Measurements from ENCODE around the gene B9D1.

B9D1 gene

GRCh38 chr17:19386051-19386929, 23.8 kb upstream of the B9D1 start:
- Histone ChIP-seq H3K36me3 (ENCODE audit: insufficient read depth, low read length) (peaks cover 36% of the 10 kb centered on the region), H3K4me1 (ENCODE audit: insufficient read depth, low read length) (peaks cover 17% of the 10 kb centered on the region), H3K9me3 (ENCODE audit: low read length) (no peaks in the 10 kb centered on the region), H2AFZ (ENCODE audit: low read depth, low read length) (no peak overlapping the region), H3K4me3 (ENCODE audit: low read length) (no peak overlapping the region), H3K27me3 (ENCODE audit: insufficient read depth, low read length) (peaks cover 3% of the 10 kb centered on the region)

GRCh38 chr17:19385521-19385983, 23.0 kb upstream of the B9D1 start:
- peaks cover 3% of the 10 kb centered on the region for H3K27me3 ChIP-seq (ENCODE audit: insufficient read depth, low read length)
- peaks cover 44% of the 10 kb centered on the region for H3K36me3 ChIP-seq (ENCODE audit: insufficient read depth, low read length)
- no peak overlapping the region for H3K4me3 ChIP-seq (ENCODE audit: low read length)
- no peak overlapping the region for H2AFZ ChIP-seq (ENCODE audit: low read depth, low read length)
- peaks cover 17% of the 10 kb centered on the region for H3K4me1 ChIP-seq (ENCODE audit: insufficient read depth, low read length)
- H3K9me3 ChIP-seq (ENCODE audit: low read length): no peaks in the 10 kb centered on the region

- Histone ChIP-seq H3K4me1 (ENCODE audit: insufficient read depth, low read length) (peaks cover 17% of the 10 kb centered on the region), H3K4me3 (ENCODE audit: low read length) (no peak overlapping the region)
These were observed 22.3 kb upstream of the B9D1 start for GRCh38 chr17:19384723-19385391.

DNA sequence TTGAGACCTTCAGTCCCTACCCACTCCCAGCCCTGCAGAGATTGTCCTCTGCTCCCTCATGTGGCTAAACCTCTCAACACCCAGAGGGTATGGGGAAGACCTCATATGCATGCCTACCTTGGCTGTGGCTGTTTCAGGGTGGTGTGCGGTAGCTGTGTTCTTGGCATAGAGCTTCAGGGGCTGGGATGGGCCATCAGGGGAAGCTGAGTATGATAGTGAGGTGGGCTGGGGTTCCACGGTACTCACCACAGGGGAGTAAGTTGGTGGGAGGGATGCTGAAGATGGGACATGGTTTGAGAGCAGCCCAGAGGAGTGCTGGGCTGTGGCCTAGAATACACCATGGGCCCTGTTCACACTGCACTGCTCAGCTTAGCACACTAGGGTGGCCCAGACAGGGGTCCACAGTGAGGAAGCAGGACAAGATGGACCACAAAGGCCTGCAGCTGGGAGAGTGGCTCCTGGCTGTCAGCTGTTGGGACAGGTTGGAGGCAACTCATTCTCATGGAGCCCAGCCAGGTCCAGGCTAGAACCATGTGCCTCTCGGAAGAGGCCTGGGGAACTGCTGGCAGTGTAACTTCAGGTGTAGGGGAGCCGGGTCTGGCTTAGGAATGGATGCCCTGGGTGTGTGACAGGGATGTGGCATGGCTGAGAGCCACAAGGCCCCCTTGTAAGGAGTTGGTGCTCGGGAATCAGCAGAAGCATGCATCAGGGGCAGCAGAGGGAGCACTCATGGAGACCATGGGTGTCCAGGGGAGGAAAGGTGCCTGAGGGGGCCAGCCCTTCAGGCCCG, 21.4 kb upstream of the B9D1 start:
- Histone ChIP-seq H3K4me3 (ENCODE audit: low read length) (no peak overlapping the region), H2AFZ (ENCODE audit: low read depth, low read length) (no peak overlapping the region), H3K36me3 (ENCODE audit: insufficient read depth, low read length) (peaks cover 59% of the 10 kb centered on the region), H3K4me1 (ENCODE audit: insufficient read depth, low read length) (peaks cover 25% of the 10 kb centered on the region), H3K27me3 (ENCODE audit: insufficient read depth, low read length) (no peaks in the 10 kb centered on the region), H3K9me3 (ENCODE audit: low read length) (no peaks in the 10 kb centered on the region)

More at GRCh38 chr17:19384723-19385391, 22.3 kb upstream of the B9D1 start:
- peaks cover 51% of the 10 kb centered on the region for H3K36me3 ChIP-seq (ENCODE audit: insufficient read depth, low read length)
- no peak overlapping the region for H2AFZ ChIP-seq (ENCODE audit: low read depth, low read length)
- H3K9me3 ChIP-seq (ENCODE audit: low read length): no peaks in the 10 kb centered on the region
- H3K27me3 ChIP-seq (ENCODE audit: insufficient read depth, low read length): peaks cover 3% of the 10 kb centered on the region

GRCh38 chr17:19382531-19383444, 20.3 kb upstream of the B9D1 start:
- Histone ChIP-seq H3K4me1 (ENCODE audit: insufficient read depth, low read length) (peaks cover 25% of the 10 kb centered on the region), H3K36me3 (ENCODE audit: insufficient read depth, low read length) (peaks cover 59% of the 10 kb centered on the region), H3K4me3 (ENCODE audit: low read length) (no peak overlapping the region), H3K27me3 (ENCODE audit: insufficient read depth, low read length) (no peaks in the 10 kb centered on the region), H2AFZ (ENCODE audit: low read depth, low read length) (no peak overlapping the region), H3K9me3 (ENCODE audit: low read length) (no peaks in the 10 kb centered on the region)

GRCh38 chr17:19381741-19382444, 19.4 kb upstream of the B9D1 start:
- Histone ChIP-seq H3K27me3 (ENCODE audit: insufficient read depth, low read length) (no peaks in the 10 kb centered on the region), H3K4me1 (ENCODE audit: insufficient read depth, low read length) (peaks cover 23% of the 10 kb centered on the region), H3K9me3 (ENCODE audit: low read length) (no peaks in the 10 kb centered on the region), H3K4me3 (ENCODE audit: low read length) (no peak overlapping the region), H3K36me3 (ENCODE audit: insufficient read depth, low read length) (peaks cover 59% of the 10 kb centered on the region), H2AFZ (ENCODE audit: low read depth, low read length) (no peak overlapping the region)

GRCh38 chr17:19381361-19381740, 18.8 kb upstream of the B9D1 start:
- Histone ChIP-seq H3K9me3 (ENCODE audit: low read length) (no peaks in the 10 kb centered on the region), H3K36me3 (ENCODE audit: insufficient read depth, low read length) (peaks cover 59% of the 10 kb centered on the region)

DNA sequence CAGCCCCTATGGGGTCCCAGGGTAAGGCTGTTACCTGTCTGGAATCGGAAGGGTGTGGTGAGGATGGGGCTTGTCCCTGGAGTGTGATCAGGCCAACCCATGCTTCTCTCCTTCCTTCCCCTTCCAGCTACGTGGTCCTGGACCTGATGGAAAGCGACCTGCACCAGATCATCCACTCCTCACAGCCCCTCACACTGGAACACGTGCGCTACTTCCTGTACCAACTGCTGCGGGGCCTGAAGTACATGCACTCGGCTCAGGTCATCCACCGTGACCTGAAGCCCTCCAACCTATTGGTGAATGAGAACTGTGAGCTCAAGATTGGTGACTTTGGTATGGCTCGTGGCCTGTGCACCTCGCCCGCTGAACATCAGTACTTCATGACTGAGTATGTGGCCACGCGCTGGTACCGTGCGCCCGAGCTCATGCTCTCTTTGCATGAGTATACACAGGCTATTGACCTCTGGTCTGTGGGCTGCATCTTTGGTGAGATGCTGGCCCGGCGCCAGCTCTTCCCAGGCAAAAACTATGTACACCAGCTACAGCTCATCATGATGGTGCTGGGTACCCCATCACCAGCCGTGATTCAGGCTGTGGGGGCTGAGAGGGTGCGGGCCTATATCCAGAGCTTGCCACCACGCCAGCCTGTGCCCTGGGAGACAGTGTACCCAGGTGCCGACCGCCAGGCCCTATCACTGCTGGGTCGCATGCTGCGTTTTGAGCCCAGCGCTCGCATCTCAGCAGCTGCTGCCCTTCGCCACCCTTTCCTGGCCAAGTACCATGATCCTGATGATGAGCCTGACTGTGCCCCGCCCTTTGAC, 18.2 kb upstream of the B9D1 start:
- H3K4me1 ChIP-seq (ENCODE audit: insufficient read depth, low read length): peaks cover 16% of the 10 kb centered on the region
- no peaks in the 10 kb centered on the region for H3K9me3 ChIP-seq (ENCODE audit: low read length)
- no peak overlapping the region for H2AFZ ChIP-seq (ENCODE audit: low read depth, low read length)
- H3K27me3 ChIP-seq (ENCODE audit: insufficient read depth, low read length): no peaks in the 10 kb centered on the region
- H3K36me3 ChIP-seq (ENCODE audit: insufficient read depth, low read length): peaks cover 59% of the 10 kb centered on the region
- no peak overlapping the region for H3K4me3 ChIP-seq (ENCODE audit: low read length)

More at GRCh38 chr17:19381361-19381740, 18.8 kb upstream of the B9D1 start:
- H3K27me3 ChIP-seq (ENCODE audit: insufficient read depth, low read length): no peaks in the 10 kb centered on the region
- no peak overlapping the region for H2AFZ ChIP-seq (ENCODE audit: low read depth, low read length)
- no peak overlapping the region for H3K4me3 ChIP-seq (ENCODE audit: low read length)
- peaks cover 19% of the 10 kb centered on the region for H3K4me1 ChIP-seq (ENCODE audit: insufficient read depth, low read length)

GRCh38 chr17:19379361-19380065, 17.0 kb upstream of the B9D1 start:
- H3K36me3 ChIP-seq (ENCODE audit: insufficient read depth, low read length): peaks cover 51% of the 10 kb centered on the region
- H3K4me3 ChIP-seq (ENCODE audit: low read length): peak overlapping the region; percentile 72
- H3K9me3 ChIP-seq (ENCODE audit: low read length): no peaks in the 10 kb centered on the region
- H3K27me3 ChIP-seq (ENCODE audit: insufficient read depth, low read length): no peaks in the 10 kb centered on the region
- H3K4me1 ChIP-seq (ENCODE audit: insufficient read depth, low read length): peaks cover 16% of the 10 kb centered on the region
- H2AFZ ChIP-seq (ENCODE audit: low read depth, low read length): no peak overlapping the region

- peaks cover 43% of the 10 kb centered on the region for H3K36me3 ChIP-seq (ENCODE audit: insufficient read depth, low read length)
- no peaks in the 10 kb centered on the region for H3K9me3 ChIP-seq (ENCODE audit: low read length)
- peak within 1 kb of the TSS; percentile 55 for H2AFZ ChIP-seq (ENCODE audit: low read depth, low read length)
- no peaks in the 10 kb centered on the region for H3K27me3 ChIP-seq (ENCODE audit: insufficient read depth, low read length)
- peaks cover 19% of the 10 kb centered on the region for H3K4me1 ChIP-seq (ENCODE audit: insufficient read depth, low read length)
- H3K4me3 ChIP-seq (ENCODE audit: low read length): peak within 1 kb of the TSS; percentile 72
These were observed 16.2 kb upstream of the B9D1 start, which contains the start of gene MAPK7 for GRCh38 chr17:19378416-19379360. MAPK7 (plus strand) TSS chr17:19378498; CDS start chr17:19378901, 403 bp downstream.

Measured in neuron (in vitro differentiated cells).